Neutrophil (primary cell): Measurements from ENCODE around the gene TNFRSF12A.

ENCODE experiments used
- H3K27ac ChIP-seq: fragments of 200-600 bp; sonication (generic); 2 replicates; pipeline ENCODE4 v1.5.1; 2016; ENCODE audit warnings: mild to moderate bottlenecking, moderate library complexity
- H3K27me3 ChIP-seq: fragments of 200-600 bp; sonication (generic); 2 replicates; pipeline ENCODE4 v1.6.0; 2016; ENCODE audit warnings: mild to moderate bottlenecking
- H3K36me3 ChIP-seq: fragments of 200-600 bp; sonication (generic); 2 replicates; pipeline ENCODE4 v1.5.1; 2017
- H3K4me1 ChIP-seq, 2 experiments: fragments of 200-600 bp in 1 of 2; sonication (generic) in 1 of 2; 1 replicate in 1 of 2; 2 replicates in 1 of 2; pipeline versions ENCODE4 v1.5.1 to v1.6.1; 2013 to 2016; ENCODE audit warnings: low read depth in 1 of 2, low read length in 1 of 2, mild to moderate bottlenecking in 1 of 2, moderate library complexity in 1 of 2; ENCODE audit not compliant: control insufficient read depth in 1 of 2, insufficient read depth in 1 of 2
- H3K4me3 ChIP-seq, 2 experiments: fragments of 200-600 bp in 1 of 2; sonication (generic) in 1 of 2; 1 replicate in 1 of 2; 2 replicates in 1 of 2; pipeline ENCODE4 v1.5.1; 2013 to 2016; ENCODE audit warnings: low read depth in 1 of 2, low read length in 1 of 2, mild to moderate bottlenecking in 1 of 2, moderate library complexity in 1 of 2
- H3K9me3 ChIP-seq: fragments of 200-600 bp; sonication (generic); 2 replicates; pipeline ENCODE4 v1.5.1; 2016
- CTCF ChIP-seq: fragments of 200-600 bp; sonication (generic); IDR thresholded peaks from 2 replicates; pipeline ENCODE4 v1.5.1; 2016; ENCODE audit warnings: antibody characterized with exemption

TNFRSF12A gene

GRCh38 chr16:3020247-3020603 lies at the start of gene TNFRSF12A:
TSS of gene TNFRSF12A (plus strand) at chr16:3020368. CDS start at chr16:3020398, 30 bp downstream.
- peaks cover 52 to 66% of the 10 kb centered on the region in 2 experiments for H3K4me1 ChIP-seq
- H3K36me3 ChIP-seq, result peaks cover 14% of the 10 kb centered on the region
- peak within 1 kb of the TSS; percentile 83 to 95 for H3K4me3 ChIP-seq
- H3K27ac ChIP-seq, result peak within 1 kb of the TSS; percentile 90
- no peaks in the 10 kb centered on the region for H3K9me3 ChIP-seq
- TF ChIP-seq CTCF, result peak; percentile 77
- H3K27me3 ChIP-seq, result peaks cover 22% of the 10 kb centered on the region

DNA sequence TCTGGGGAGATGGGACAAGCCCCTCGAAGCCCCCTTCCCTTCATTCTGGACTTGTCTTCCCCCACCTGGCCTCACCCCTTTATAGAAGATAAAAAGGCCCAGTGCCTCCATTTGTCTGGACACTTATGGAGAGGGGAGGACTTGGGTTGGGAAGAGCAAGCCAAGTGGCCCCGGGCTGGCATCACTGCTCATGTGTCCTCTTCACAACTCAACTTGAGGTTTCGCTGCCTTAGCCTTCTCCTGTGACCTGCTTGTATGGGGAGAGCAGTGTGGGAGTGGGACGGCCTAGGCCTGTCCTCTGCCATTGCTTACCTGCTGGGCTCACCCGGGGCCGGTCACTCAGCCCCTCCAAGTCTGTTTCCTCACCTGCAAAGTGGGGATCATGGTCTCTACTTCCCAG lies 49.6 kb upstream of the TNFRSF12A start:
- H3K27ac ChIP-seq, result no peak overlapping the region
- peaks cover 42 to 48% of the 10 kb centered on the region in 2 experiments for H3K4me1 ChIP-seq
- no peaks in the 10 kb centered on the region for H3K9me3 ChIP-seq
- H3K27me3 ChIP-seq, result peaks cover 34% of the 10 kb centered on the region
- no peak for TF ChIP-seq CTCF
- H3K36me3 ChIP-seq, result peaks cover 16% of the 10 kb centered on the region
- H3K4me3 ChIP-seq, result peak overlapping the region in 1 of 2 experiments; percentile 82

- H3K9me3 ChIP-seq, result no peaks in the 10 kb centered on the region
- TF ChIP-seq CTCF, result no peak
- peaks cover 26% of the 10 kb centered on the region for H3K27me3 ChIP-seq
These were observed 48.8 kb upstream of the TNFRSF12A start for GRCh38 chr16:2971134-2971984.

DNA sequence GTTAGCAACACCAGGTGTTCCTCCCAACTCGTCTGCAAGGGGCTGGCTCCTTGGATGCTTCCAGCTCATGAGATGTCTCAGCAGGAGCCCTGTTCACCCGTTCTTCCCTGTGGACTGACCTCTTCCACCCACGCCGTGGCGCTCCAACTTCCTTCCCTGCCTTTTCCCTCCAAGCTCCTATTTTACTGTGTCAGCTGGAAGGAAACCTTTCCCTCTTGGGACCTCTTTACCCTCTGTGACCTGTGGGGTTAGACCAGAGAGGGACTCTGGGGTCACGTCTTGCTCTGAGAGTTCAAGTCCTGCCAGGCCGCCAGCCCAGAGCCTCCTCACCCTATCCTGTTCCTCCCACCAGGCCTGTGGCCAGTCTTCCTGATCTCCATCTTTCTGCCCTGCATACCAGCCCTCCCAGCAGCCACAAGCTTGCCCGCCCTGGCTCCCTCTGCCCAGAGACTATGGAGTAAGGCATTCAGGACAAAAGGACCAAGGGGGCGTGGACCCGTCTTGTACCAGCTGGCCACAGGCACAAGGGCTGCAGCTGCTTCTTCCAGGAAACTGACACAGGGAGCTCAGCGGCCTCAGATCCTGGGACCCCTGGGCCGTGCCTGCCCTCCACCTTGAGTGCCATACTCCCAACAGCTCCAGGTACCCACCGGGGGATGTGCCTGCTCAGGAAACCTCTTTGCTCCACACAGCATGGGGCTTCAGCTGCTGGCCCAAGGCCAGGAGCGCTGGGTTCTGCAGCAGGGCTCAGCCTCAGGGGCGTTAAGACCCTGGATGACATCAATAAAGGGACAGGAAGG lies 48.0 kb upstream of the TNFRSF12A start:
- Histone ChIP-seq H3K4me1 (peaks cover 32 to 33% of the 10 kb centered on the region in 2 experiments), H3K27me3 (peaks cover 18% of the 10 kb centered on the region), H3K27ac (no peak overlapping the region), H3K4me3 (no peak overlapping the region), H3K36me3 (peaks cover 18% of the 10 kb centered on the region), H3K9me3 (no peaks in the 10 kb centered on the region)
- TF ChIP-seq CTCF, result no peak

More at GRCh38 chr16:2971134-2971984, 48.8 kb upstream of the TNFRSF12A start:
- Histone ChIP-seq H3K36me3 (peaks cover 18% of the 10 kb centered on the region), H3K27ac (no peak overlapping the region), H3K4me3 (no peak overlapping the region), H3K4me1 (peaks cover 35 to 40% of the 10 kb centered on the region in 2 experiments)

DNA sequence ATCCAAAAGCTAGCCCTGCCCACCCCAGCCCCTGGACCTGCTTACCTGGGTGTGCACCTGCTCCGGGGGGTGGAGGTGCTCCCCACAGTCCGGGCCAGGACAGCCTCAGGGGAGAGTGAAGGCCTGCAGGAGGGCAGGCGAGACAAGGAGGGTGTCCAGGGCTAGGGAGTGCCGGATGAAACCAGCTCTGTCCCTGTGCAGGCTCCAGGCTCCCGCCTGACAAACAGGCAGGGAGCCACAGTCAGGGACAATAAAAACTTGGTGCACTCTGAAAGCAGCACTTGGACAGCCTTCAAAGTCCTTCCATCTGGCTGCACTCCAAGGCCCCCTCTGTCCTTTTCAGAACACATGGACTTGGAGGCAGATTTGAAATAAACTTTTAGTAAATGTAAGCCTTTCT lies 47.1 kb upstream of the TNFRSF12A start:
- no peak for TF ChIP-seq CTCF
- H3K36me3 ChIP-seq, result peaks cover 18% of the 10 kb centered on the region

More for the DNA sequence above, 47.1 kb upstream of the TNFRSF12A start:
- Histone ChIP-seq H3K4me1 (peaks cover 23 to 26% of the 10 kb centered on the region in 2 experiments), H3K27ac (no peak overlapping the region), H3K9me3 (no peaks in the 10 kb centered on the region), H3K4me3 (no peak overlapping the region), H3K27me3 (peaks cover 9% of the 10 kb centered on the region)
